HepG2 (cell line): ENCODE results near the gene USP7. TPM values are rescaled to one million over a fixed set of nuclear protein-coding genes. Genes with fewer than 3 reads are reported as not detected.

Source experiments
- AGO1 ChIP-seq: fragments of 200-400 bp; formaldehyde crosslinking; IDR thresholded peaks from 2 replicates; pipeline ENCODE4 v1.6.1; 2017; ENCODE audit warnings: mild to moderate bottlenecking, low read depth, low read length, moderate library complexity; ENCODE audit not compliant: poor library complexity, severe bottlenecking
- ARID5B ChIP-seq: IDR thresholded peaks from 2 replicates; pipeline ENCODE4 v1.4.0; 2020; ENCODE audit warnings: mild to moderate bottlenecking, missing genetic modification reagents
- DNMT1 ChIP-seq: sonication (generic); formaldehyde crosslinking; IDR thresholded peaks from 2 replicates; pipeline ENCODE4 v1.5.1; 2020; ENCODE audit warnings: mild to moderate bottlenecking, missing genetic modification reagents
- FUBP1 ChIP-seq: sonication (generic); formaldehyde crosslinking; IDR thresholded peaks from 2 replicates; pipeline ENCODE4 v1.5.1; 2020; ENCODE audit warnings: missing genetic modification reagents, mild to moderate bottlenecking, borderline replicate concordance
- GPBP1L1 ChIP-seq: sonication (generic); formaldehyde crosslinking; IDR thresholded peaks from 2 replicates; pipeline ENCODE4 v1.5.0; 2020; ENCODE audit warnings: mild to moderate bottlenecking, missing genetic modification reagents
- HMGXB4 ChIP-seq, 2 experiments: sonication (generic) in 1 of 2; formaldehyde crosslinking in 1 of 2; IDR thresholded peaks; 2 replicates each; pipeline versions ENCODE4 v1.4.0 to v1.6.1; 2018 to 2020; ENCODE audit warnings: missing genetic modification reagents in 2 of 2, borderline replicate concordance in 1 of 2, low read depth in 1 of 2, mild to moderate bottlenecking in 1 of 2, missing biosample characterization in 1 of 2
- NFKB2 ChIP-seq: sonication (generic); formaldehyde crosslinking; IDR thresholded peaks from 2 replicates; pipeline ENCODE4 v1.4.0; 2020; ENCODE audit warnings: missing genetic modification reagents, borderline replicate concordance
- NPAS2 ChIP-seq: sonication (generic); formaldehyde crosslinking; IDR thresholded peaks from 2 replicates; pipeline ENCODE4 v1.8.0; 2022; ENCODE audit warnings: mild to moderate bottlenecking, missing genetic modification reagents, borderline replicate concordance
- SALL1 ChIP-seq: sonication (generic); formaldehyde crosslinking; IDR thresholded peaks from 2 replicates; pipeline ENCODE4 v1.8.0; 2022; ENCODE audit warnings: mild to moderate bottlenecking, missing genetic modification reagents
- TRIM22 ChIP-seq: fragments of 450-650 bp; IDR thresholded peaks from 2 replicates; pipeline ENCODE4 v1.6.1; 2017
- ZKSCAN5 ChIP-seq: sonication (generic); formaldehyde crosslinking; IDR thresholded peaks from 2 replicates; pipeline ENCODE4 v1.5.1; 2020; ENCODE audit warnings: mild to moderate bottlenecking, missing genetic modification reagents
- ZMAT3 ChIP-seq: sonication (generic); formaldehyde crosslinking; conservative IDR thresholded peaks from 2 replicates; pipeline ENCODE4 v1.7.0; 2021; ENCODE audit warnings: missing genetic modification reagents
- ZNF234 ChIP-seq: sonication (generic); formaldehyde crosslinking; conservative IDR thresholded peaks from 2 replicates; pipeline ENCODE4 v1.5.1; 2020; ENCODE audit warnings: mild to moderate bottlenecking, missing genetic modification reagents
- ZNF292 ChIP-seq: sonication (generic); formaldehyde crosslinking; IDR thresholded peaks from 2 replicates; pipeline ENCODE4 v1.8.1; 2022; ENCODE audit warnings: mild to moderate bottlenecking, low read depth, missing genetic modification reagents, borderline replicate concordance
- ZNF446 ChIP-seq: sonication (generic); formaldehyde crosslinking; IDR thresholded peaks from 2 replicates; pipeline ENCODE4 v1.5.0; 2020; ENCODE audit warnings: mild to moderate bottlenecking, missing genetic modification reagents
- polyA plus RNA-seq, 8 experiments: library from polyadenylated mRNA; depleted of rRNA in 3 of 8; stranded (reverse) in 7 of 8; unstranded in 1 of 8; fragments of >200 nt; fragmentation: Illumina TruSeq in 4 of 8; extraction: Trizol in 4 of 8; gene quantifications; 2 replicates each; pipeline versions ENCODE4 v1.2.1 to v1.2.3, GENCODE V29; 2011 to 2016; ENCODE audit warnings: low read depth in 4 of 8, missing spikeins in 1 of 8, mixed read lengths in 1 of 8; ENCODE audit not compliant: insufficient read depth in 1 of 8
- total RNA-seq, 5 experiments: library from RNA; depleted of rRNA; stranded (reverse); fragments of >200 nt; fragmentation: Illumina TruSeq; extraction: Trizol; gene quantifications; 2 replicates each; pipeline ENCODE4 v1.2.3, GENCODE V29; 2016; ENCODE audit warnings: low read depth in 1 of 5

Gene USP7
- total and polyA plus RNA-seq, 2 of the 13 experiments (the other 11 are each of a cell fraction or from before 2014, with no cell fraction given): 52.5 to 173 TPM

- TF ChIP-seq HMGXB4 (CRISPR knock-in tag; IDR thresholded peaks at IDR 0.05; ENCODE audit: borderline replicate concordance in 1 of 2, low read depth in 1 of 2): no peak; a peak in 2 of 4 replicates
- no peak for TF ChIP-seq ZNF446 (CRISPR knock-in tag)
- no peak for TF ChIP-seq ZNF234 (CRISPR knock-in tag)
- peak; percentile 94 for TF ChIP-seq ARID5B (CRISPR knock-in tag)
- no peak for TF ChIP-seq NFKB2
- 0 out of 2 replicates have a peak, but pooled peaks have one; percentile 17 for TF ChIP-seq NPAS2
- TF ChIP-seq ZMAT3: no peak
- TF ChIP-seq DNMT1 (CRISPR knock-in tag): no peak
- peak; percentile 89; the same call in 1 of the 2 replicates for TF ChIP-seq ZNF292 (CRISPR knock-in tag)
- TF ChIP-seq GPBP1L1: no peak
- 0 out of 2 replicates have a peak, but pooled peaks have one; percentile 13 for TF ChIP-seq ZKSCAN5 (CRISPR knock-in tag)
- peak; percentile 96 for TF ChIP-seq SALL1 (CRISPR knock-in tag)
- peak; percentile 90 for TF ChIP-seq AGO1
- 0 out of 2 replicates have a peak, but pooled peaks have one; percentile 51 for TF ChIP-seq FUBP1 (CRISPR knock-in tag)
- no peak for TF ChIP-seq TRIM22
Measured at GRCh38 chr16:8859913-8860881, 103.5 kb downstream of the USP7 start (continued).
